H9 (cell line): ENCODE measurements around the gene NEK5. TPM values are rescaled to one million over a fixed set of nuclear protein-coding genes. Genes with fewer than 3 reads are reported as not detected.
A peak's percentile ranks its signal among the peaks of the same experiment; 100 is the strongest.

ENCODE experiments used
- DNase-seq: peaks from one replicate; pipeline ENCODE4 v3.0.0-alpha.2; 2017
- H2AFZ ChIP-seq: one replicate; pipeline ENCODE4 v1.6.1; 2013; ENCODE audit warnings: mild to moderate bottlenecking, low read length, control low read depth, moderate library complexity
- H2AK5ac ChIP-seq: 2 replicates; pipeline ENCODE4 v1.6.1; 2013; ENCODE audit warnings: low read length, control low read depth, mixed read lengths; ENCODE audit not compliant: insufficient read length
- H2BK120ac ChIP-seq: one replicate; pipeline ENCODE4 v1.6.1; 2013; ENCODE audit warnings: low read depth, mild to moderate bottlenecking, low read length, control low read depth, inconsistent platforms; ENCODE audit not compliant: poor library complexity, severe bottlenecking
- H2BK12ac ChIP-seq: 2 replicates; pipeline ENCODE4 v1.6.1; 2013; ENCODE audit warnings: low read length, control low read depth, mixed read lengths, low read depth; ENCODE audit not compliant: insufficient read length
- H2BK15ac ChIP-seq: 2 replicates; pipeline ENCODE4 v1.6.1; 2013; ENCODE audit warnings: low read depth, low read length, control low read depth
- H2BK20ac ChIP-seq: one replicate; pipeline ENCODE4 v1.6.1; 2013; ENCODE audit warnings: low read depth, mild to moderate bottlenecking, low read length, control low read depth, inconsistent platforms; ENCODE audit not compliant: poor library complexity, severe bottlenecking
- H2BK5ac ChIP-seq: 2 replicates; pipeline ENCODE4 v1.6.1; 2013; ENCODE audit warnings: low read length, control low read depth, mixed read lengths; ENCODE audit not compliant: insufficient read length
- H3K14ac ChIP-seq: 2 replicates; pipeline ENCODE4 v1.6.1; 2013; ENCODE audit warnings: low read length, control low read depth; ENCODE audit not compliant: insufficient read depth
- H3K18ac ChIP-seq: 2 replicates; pipeline ENCODE4 v1.6.1; 2013; ENCODE audit warnings: low read depth, mild to moderate bottlenecking, mixed read lengths, low read length, control low read depth; ENCODE audit not compliant: insufficient read length
- H3K23ac ChIP-seq: 2 replicates; pipeline ENCODE4 v1.6.1; 2013; ENCODE audit warnings: low read length, control low read depth, mixed read lengths, low read depth; ENCODE audit not compliant: insufficient read length
- H3K23me2 ChIP-seq: 2 replicates; pipeline ENCODE4 v1.6.1; 2013; ENCODE audit warnings: low read depth, mild to moderate bottlenecking, mixed read lengths, low read length, control low read depth; ENCODE audit not compliant: insufficient read length, poor library complexity, severe bottlenecking
- H3K27ac ChIP-seq: 2 replicates; pipeline ENCODE4 v1.5.1; 2013; ENCODE audit warnings: low read length, control low read depth, mixed read lengths, low read depth; ENCODE audit not compliant: insufficient read length
- H3K27me3 ChIP-seq: 2 replicates; pipeline ENCODE4 v1.6.1; 2013; ENCODE audit warnings: low read length, control low read depth, inconsistent platforms; ENCODE audit not compliant: insufficient read depth
- H3K4ac ChIP-seq: 2 replicates; pipeline ENCODE4 v1.6.1; 2013; ENCODE audit warnings: low read depth, mild to moderate bottlenecking, control low read depth, inconsistent platforms, low read length, moderate library complexity
- H3K4me1 ChIP-seq: 2 replicates; pipeline ENCODE4 v1.6.1; 2013; ENCODE audit warnings: low read length, control low read depth, inconsistent platforms; ENCODE audit not compliant: insufficient read depth
- H3K4me2 ChIP-seq: 2 replicates; pipeline ENCODE4 v1.6.1; 2013; ENCODE audit warnings: low read length, control low read depth, mixed read lengths; ENCODE audit not compliant: insufficient read length, insufficient read depth
- H3K56ac ChIP-seq: 2 replicates; pipeline ENCODE4 v1.6.1; 2013; ENCODE audit warnings: low read depth, mild to moderate bottlenecking, mixed read lengths, low read length, control low read depth; ENCODE audit not compliant: insufficient read length
- H3K79me1 ChIP-seq: 2 replicates; pipeline ENCODE4 v1.6.1; 2013; ENCODE audit warnings: low read depth, mild to moderate bottlenecking, moderate library complexity, low read length, control low read depth, inconsistent platforms; ENCODE audit not compliant: insufficient read depth, poor library complexity, severe bottlenecking
- H3K79me2 ChIP-seq: 2 replicates; pipeline ENCODE4 v1.6.1; 2013; ENCODE audit warnings: low read length, control low read depth, inconsistent platforms; ENCODE audit not compliant: insufficient read depth
- H3K9ac ChIP-seq: 2 replicates; pipeline ENCODE4 v1.6.1; 2013; ENCODE audit warnings: low read length, control low read depth, mixed read lengths; ENCODE audit not compliant: insufficient read length; ENCODE audit errors: extremely low read depth
- H3K9me3 ChIP-seq: one replicate; pipeline ENCODE4 v1.6.1; 2013; ENCODE audit warnings: low read depth, low read length, inconsistent platforms; ENCODE audit not compliant: control insufficient read depth
- H3T11ph ChIP-seq: one replicate; pipeline ENCODE4 v1.6.1; 2013; ENCODE audit warnings: mild to moderate bottlenecking, low read length, control low read depth, inconsistent platforms
- H4K20me1 ChIP-seq: one replicate; pipeline ENCODE4 v1.6.1; 2013; ENCODE audit not compliant: control insufficient read depth, insufficient read length, insufficient read depth
- H4K5ac ChIP-seq: 2 replicates; pipeline ENCODE4 v1.6.1; 2013; ENCODE audit warnings: low read depth, mild to moderate bottlenecking, mixed read lengths, low read length, control low read depth; ENCODE audit not compliant: insufficient read length
- H4K8ac ChIP-seq: replicated peaks from 2 replicates; pipeline ENCODE4 v1.6.1; 2013; ENCODE audit warnings: low read length, control low read depth, mixed read lengths, low read depth; ENCODE audit not compliant: insufficient read length
- H4K91ac ChIP-seq: 2 replicates; pipeline ENCODE4 v1.6.1; 2013; ENCODE audit warnings: low read depth, mild to moderate bottlenecking, moderate library complexity, mixed read lengths, low read length, control low read depth; ENCODE audit not compliant: insufficient read length
- H3K27ac Mint-ChIP-seq, 3 experiments: 2 replicates in 2 of 3; 3 replicates in 1 of 3; pipeline ENCODE4 v1.8.0; 2020 to 2021; ENCODE audit warnings: mixed read lengths in 3 of 3, mild to moderate bottlenecking in 1 of 3, moderate library complexity in 1 of 3
- H3K27me3 Mint-ChIP-seq: 2 replicates; pipeline ENCODE4 v1.8.0; 2021; ENCODE audit warnings: low read depth, mild to moderate bottlenecking, moderate library complexity, mixed read lengths
- H3K36me3 Mint-ChIP-seq, 3 experiments: 2 replicates in 2 of 3; 3 replicates in 1 of 3; pipeline ENCODE4 v1.8.0; 2020 to 2021; ENCODE audit warnings: low read depth in 3 of 3, mixed read lengths in 3 of 3; ENCODE audit not compliant: insufficient read depth in 1 of 3
- H3K4me1 Mint-ChIP-seq, 2 experiments: 2 replicates each; pipeline ENCODE4 v1.8.0; 2020; ENCODE audit warnings: mixed read lengths in 2 of 2
- H3K4me3 Mint-ChIP-seq, 2 experiments: 2 replicates in 1 of 2; 3 replicates in 1 of 2; pipeline ENCODE4 v1.8.0; 2020 to 2021; ENCODE audit warnings: mild to moderate bottlenecking in 2 of 2, mixed read lengths in 2 of 2, moderate library complexity in 1 of 2
- H3K9me3 Mint-ChIP-seq, 2 experiments: 2 replicates in 1 of 2; 3 replicates in 1 of 2; pipeline ENCODE4 v1.8.0; 2020; ENCODE audit warnings: mild to moderate bottlenecking in 2 of 2, mixed read lengths in 2 of 2, moderate library complexity in 1 of 2
- CTCF ChIP-seq: fragments of 200-600 bp; sonication (generic); conservative IDR thresholded peaks from 3 replicates; pipeline ENCODE4 v1.8.0; 2021; ENCODE audit warnings: antibody characterized with exemption, mild to moderate bottlenecking
- WGBS: extraction: QIAGEN DNeasy Blood & Tissue Kit; methylation state at CpG from one replicate; pipeline ENCODE4 v1.1.7; 2013; ENCODE audit warnings: missing lambda C conversion rate, low lambda C conversion rate, mixed read lengths; ENCODE audit not compliant: insufficient read length; ENCODE audit errors: extremely low coverage; 5-methylcytosine and 5-hydroxymethylcytosine counted together
- total RNA-seq: library from RNA; stranded (reverse); gene quantifications from 2 replicates; pipeline ENCODE4 v1.2.1, GENCODE V29; 2021

Gene NEK5
- total RNA-seq, 1 experiment from 2014 or later, result 0.26 TPM

- H2BK12ac ChIP-seq, result no peak overlapping the region
- Mint-ChIP-seq H3K4me1 (peaks cover 15 to 16% of the 10 kb centered on the region in 2 experiments; a peak in 3 of 4 replicates), H3K27ac (peak overlapping the region; percentile 92 to 100 (median 99)), H3K27me3 (peaks cover 25% of the 10 kb centered on the region), H3K4me3 (peak overlapping the region; percentile 97 to 99), H3K36me3 (peaks cover 22 to 23% (median 23%) of the 10 kb centered on the region in 3 experiments), H3K9me3 (peaks cover 6 to 8% of the 10 kb centered on the region in 2 experiments)
- no peak overlapping the region for H3K4ac ChIP-seq
- H4K8ac ChIP-seq, result no peak overlapping the region
- no peak overlapping the region for H2AK5ac ChIP-seq
- H3K27ac ChIP-seq, result no peak overlapping the region
- peaks cover 12% of the 10 kb centered on the region; the same call in 1 of the 2 replicates for H3K27me3 ChIP-seq
- H3K4me1 ChIP-seq, result no peaks in the 10 kb centered on the region
- H3T11ph ChIP-seq, result no peak overlapping the region
- H2BK20ac ChIP-seq, result no peak overlapping the region
- no peak overlapping the region for H2BK15ac ChIP-seq
- H4K20me1 ChIP-seq, result no peaks in the 10 kb centered on the region
- WGBS, result no CpG with 5 or more reads among the region's 8 CpGs
- H3K23me2 ChIP-seq, result peaks cover 8% of the 10 kb centered on the region
- no peaks in the 10 kb centered on the region for H3K9me3 ChIP-seq
- peaks cover 2% of the 10 kb centered on the region for H3K79me1 ChIP-seq
- H2BK120ac ChIP-seq, result no peak overlapping the region
- H4K91ac ChIP-seq, result no peak overlapping the region
- H3K23ac ChIP-seq, result no peak overlapping the region
- TF ChIP-seq CTCF, result no peak
- H4K5ac ChIP-seq, result no peak overlapping the region
- H3K9ac ChIP-seq, result peak overlapping the region; percentile 98
- 0 out of 2 replicates have a peak overlapping the region, but pooled peaks have one; percentile 55 for H3K14ac ChIP-seq
- H2AFZ ChIP-seq, result no peak overlapping the region
- H3K4me2 ChIP-seq, result peak overlapping the region; percentile 79
- H3K18ac ChIP-seq, result peak overlapping the region; percentile 63
- DNase-seq, result no peak
- H3K79me2 ChIP-seq, result peaks cover 12% of the 10 kb centered on the region; the same call in 1 of the 2 replicates
- no peak overlapping the region for H3K56ac ChIP-seq
- H2BK5ac ChIP-seq, result no peak overlapping the region
These were observed 116.4 kb downstream of the NEK5 start for GRCh38 chr13:52012512-52012836.
